SU-DHL-6 (cell line): ENCODE results near the gene ZNF532.

Experiments
- EZH2phosphoT487 ChIP-seq: fragments of 200-600 bp; sonication (generic), shearing (Covaris generic); conservative IDR thresholded peaks from 2 replicates; pipeline ENCODE4 v1.6.1; 2018; ENCODE audit warnings: mild to moderate bottlenecking, antibody characterized with exemption, low read length, moderate library complexity, mixed read lengths
- TF ChIP-seq, protein P1 (sequence below): fragments of 200-600 bp; sonication (generic); IDR thresholded peaks from one replicate; pipeline ENCODE4 v1.5.1; 2017; ENCODE audit warnings: antibody characterized with exemption, mild to moderate bottlenecking, low read length, moderate library complexity; ENCODE audit not compliant: insufficient read depth, poor library complexity, severe bottlenecking

- TF ChIP-seq, protein P1, sequence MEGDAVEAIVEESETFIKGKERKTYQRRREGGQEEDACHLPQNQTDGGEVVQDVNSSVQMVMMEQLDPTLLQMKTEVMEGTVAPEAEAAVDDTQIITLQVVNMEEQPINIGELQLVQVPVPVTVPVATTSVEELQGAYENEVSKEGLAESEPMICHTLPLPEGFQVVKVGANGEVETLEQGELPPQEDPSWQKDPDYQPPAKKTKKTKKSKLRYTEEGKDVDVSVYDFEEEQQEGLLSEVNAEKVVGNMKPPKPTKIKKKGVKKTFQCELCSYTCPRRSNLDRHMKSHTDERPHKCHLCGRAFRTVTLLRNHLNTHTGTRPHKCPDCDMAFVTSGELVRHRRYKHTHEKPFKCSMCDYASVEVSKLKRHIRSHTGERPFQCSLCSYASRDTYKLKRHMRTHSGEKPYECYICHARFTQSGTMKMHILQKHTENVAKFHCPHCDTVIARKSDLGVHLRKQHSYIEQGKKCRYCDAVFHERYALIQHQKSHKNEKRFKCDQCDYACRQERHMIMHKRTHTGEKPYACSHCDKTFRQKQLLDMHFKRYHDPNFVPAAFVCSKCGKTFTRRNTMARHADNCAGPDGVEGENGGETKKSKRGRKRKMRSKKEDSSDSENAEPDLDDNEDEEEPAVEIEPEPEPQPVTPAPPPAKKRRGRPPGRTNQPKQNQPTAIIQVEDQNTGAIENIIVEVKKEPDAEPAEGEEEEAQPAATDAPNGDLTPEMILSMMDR, result no peak
- no peak for TF ChIP-seq EZH2phosphoT487
Observed at GRCh38 chr18:58922995-58923394, 58.3 kb downstream of the ZNF532 start.
